ENCODE data around the gene SULT2B1.

The SULT2B1 gene

GRCh38 chr19:48547722-48548121, 4.2 kb upstream of the SULT2B1 start:
- in situ Hi-C loops (cut with HindIII; ENCODE audit: low sequenced_read_pairs), result no loop called here
- TF ChIP-seq CTCF (IDR thresholded peaks at IDR 0.05; ENCODE audit: low read depth, low read length), result no peak
- no peak for DNase-seq (ENCODE audit: low read depth, low spot score)
- no peak overlapping the region for H3K4me3 ChIP-seq (ENCODE audit: low read depth, low read length)

GRCh38 chr19:48548253-48548911, 3.6 kb upstream of the SULT2B1 start:
- no peak for DNase-seq (ENCODE audit: low read depth, low spot score)
- no peak overlapping the region for H3K4me3 ChIP-seq (ENCODE audit: low read depth, low read length)
- no peak for TF ChIP-seq CTCF (IDR thresholded peaks at IDR 0.05; ENCODE audit: low read depth, low read length)
- in situ Hi-C loops (cut with HindIII; ENCODE audit: low sequenced_read_pairs), result no loop called here

- DNase-seq (ENCODE audit: low read depth, low spot score), result no peak
- in situ Hi-C loops (cut with HindIII; ENCODE audit: low sequenced_read_pairs), result no loop called here
- no peak for TF ChIP-seq CTCF (IDR thresholded peaks at IDR 0.05; ENCODE audit: low read depth, low read length)
- H3K4me3 ChIP-seq (ENCODE audit: low read depth, low read length), result no peak overlapping the region
Observed at GRCh38 chr19:48549380-48549779, 2.6 kb upstream of the SULT2B1 start.

GRCh38 chr19:48552406-48553322, 692 bp downstream of the SULT2B1 start:
- in situ Hi-C loops (cut with HindIII; ENCODE audit: low sequenced_read_pairs), result no loop called here
- no peak for TF ChIP-seq CTCF (IDR thresholded peaks at IDR 0.05; ENCODE audit: low read depth, low read length)
- no peak for DNase-seq (ENCODE audit: low read depth, low spot score)

GRCh38 chr19:48553676-48554384, 1.9 kb downstream of the SULT2B1 start:
- TF ChIP-seq CTCF (IDR thresholded peaks at IDR 0.05; ENCODE audit: low read depth, low read length), result no peak
- in situ Hi-C loops (cut with HindIII; ENCODE audit: low sequenced_read_pairs), result no loop called here
- H3K4me3 ChIP-seq (ENCODE audit: low read depth, low read length), result no peak overlapping the region
- peak; percentile 20 for DNase-seq (ENCODE audit: low read depth, low spot score)

More at GRCh38 chr19:48552406-48553322, 692 bp downstream of the SULT2B1 start:
- no peak overlapping the region for H3K4me3 ChIP-seq (ENCODE audit: low read depth, low read length)

GRCh38 chr19:48554385-48555091, 2.6 kb downstream of the SULT2B1 start:
- no peak for TF ChIP-seq CTCF (IDR thresholded peaks at IDR 0.05; ENCODE audit: low read depth, low read length)
- no peak for DNase-seq (ENCODE audit: low read depth, low spot score)
- no peak overlapping the region for H3K4me3 ChIP-seq (ENCODE audit: low read depth, low read length)
- in situ Hi-C loops (cut with HindIII; ENCODE audit: low sequenced_read_pairs), result no loop called here
